Stimulated activated CD4-positive, alpha-beta T cell treated with anti-CD3 and anti-CD28 coated beads, Interleukin-12 subunit alpha, Interleukin-12 subunit beta, amount 100 ng/mL, for 24 hours (primary cell): ENCODE data around the gene NCOA5.
"Not testable (repeated sequence)": the region's sequence is repeated elsewhere in the genome, so short reads cannot be mapped to it uniquely, and the experiment has no call there.

Experiments
- DNase-seq, 2 experiments: peaks; one replicate each; pipeline ENCODE4 v3.0.0-alpha.2; 2020; ENCODE audit warnings: low read depth in 2 of 2

The NCOA5 gene

GRCh38 chr20:46120136-46120535 lies 30.4 kb upstream of the NCOA5 start:
- no peak for DNase-seq

- no peak for DNase-seq
Observed at GRCh38 chr20:46119547-46119946, 29.8 kb upstream of the NCOA5 start.

- DNase-seq = no peak
Observed at GRCh38 chr20:46119028-46119546, 29.3 kb upstream of the NCOA5 start.

- DNase-seq = no peak
Observed at GRCh38 chr20:46118481-46119020, 28.8 kb upstream of the NCOA5 start.

GRCh38 chr20:46117704-46118467 lies 28.1 kb upstream of the NCOA5 start, which contains the start of gene CD40:
Gene CD40 (plus strand): TSS chr20:46118314. CDS start chr20:46118344, 30 bp downstream.
- DNase-seq = peak; percentile 42 to 66

- DNase-seq = no peak
Observed at GRCh38 chr20:46114449-46114848, 24.7 kb upstream of the NCOA5 start.

- no peak for DNase-seq
Observed at GRCh38 chr20:46113113-46113470, 23.3 kb upstream of the NCOA5 start.

- DNase-seq = no peak
Observed at GRCh38 chr20:46112430-46113112, 22.8 kb upstream of the NCOA5 start.

- DNase-seq = no peak
Observed at GRCh38 chr20:46111836-46112212, 22.1 kb upstream of the NCOA5 start.

GRCh38 chr20:46111028-46111835 lies 21.5 kb upstream of the NCOA5 start:
- no peak for DNase-seq

- no peak for DNase-seq
Observed at GRCh38 chr20:46108976-46109375, 19.2 kb upstream of the NCOA5 start.

GRCh38 chr20:46108435-46108841 lies 18.7 kb upstream of the NCOA5 start:
- DNase-seq = no peak

GRCh38 chr20:46107061-46107460 lies 17.3 kb upstream of the NCOA5 start:
- no peak for DNase-seq

GRCh38 chr20:46104262-46104661 lies 14.5 kb upstream of the NCOA5 start:
- no peak for DNase-seq

GRCh38 chr20:46102940-46103339 lies 13.2 kb upstream of the NCOA5 start:
- DNase-seq = no peak

GRCh38 chr20:46101957-46102356 lies 12.2 kb upstream of the NCOA5 start:
- no peak for DNase-seq

GRCh38 chr20:46100988-46101387 lies 11.2 kb upstream of the NCOA5 start:
- DNase-seq = no peak

- DNase-seq = not testable (repeated sequence)
Observed at GRCh38 chr20:46100444-46100843, 10.7 kb upstream of the NCOA5 start.

GRCh38 chr20:46099491-46100287 lies 9.9 kb upstream of the NCOA5 start:
- DNase-seq = no peak

- DNase-seq = no peak
Observed at GRCh38 chr20:46093531-46093930, 3.8 kb upstream of the NCOA5 start.
